Activated CD8-positive, alpha-beta memory T cell treated with anti-CD3 and anti-CD28 coated beads, Interleukin-2, amount 50 U/mL, for 4 hours (primary cell): ENCODE data around the gene CLNK.

Experiments
- DNase-seq: peaks from one replicate; pipeline ENCODE4 v3.0.0-alpha.2; 2020

CLNK gene

DNA sequence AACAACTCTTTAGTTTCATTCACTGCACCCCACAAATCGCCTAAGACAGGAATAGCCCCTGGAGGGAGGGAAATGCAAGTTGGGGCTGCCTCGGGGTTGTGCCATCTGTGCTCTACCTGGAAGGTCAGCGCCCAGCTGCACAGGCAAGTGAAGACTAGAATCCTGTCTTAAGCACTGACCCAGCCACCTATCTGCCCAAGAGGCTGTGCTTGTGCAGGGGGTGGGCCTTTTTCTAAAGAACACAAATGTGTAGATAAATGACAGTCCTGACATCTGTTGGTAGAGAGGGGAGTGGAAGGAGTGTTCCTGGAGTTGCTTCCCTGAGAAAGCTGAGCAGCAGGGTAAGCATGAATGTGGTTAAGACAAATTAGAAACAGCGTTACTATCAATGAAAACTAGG lies 243.1 kb downstream of the CLNK start:
- no peak for DNase-seq

DNA sequence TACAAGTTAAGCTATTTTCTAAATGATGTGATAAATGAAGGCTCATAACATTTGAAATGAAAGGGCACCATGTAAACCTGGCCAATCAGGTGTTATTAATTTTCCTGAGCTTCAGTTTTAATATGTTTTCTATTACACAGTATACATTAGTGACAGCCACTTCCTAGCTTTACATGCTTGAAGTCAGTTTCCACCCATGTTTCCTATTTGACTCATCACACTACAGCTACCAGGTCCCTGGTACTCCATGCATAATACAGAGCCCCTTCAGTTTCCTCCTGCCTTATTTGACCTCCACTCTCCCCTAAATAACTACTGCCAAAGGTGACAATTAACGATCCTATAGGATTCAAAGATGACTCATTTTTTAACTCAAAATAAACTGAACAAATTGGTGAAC lies 245.6 kb downstream of the CLNK start:
- no peak for DNase-seq

DNA sequence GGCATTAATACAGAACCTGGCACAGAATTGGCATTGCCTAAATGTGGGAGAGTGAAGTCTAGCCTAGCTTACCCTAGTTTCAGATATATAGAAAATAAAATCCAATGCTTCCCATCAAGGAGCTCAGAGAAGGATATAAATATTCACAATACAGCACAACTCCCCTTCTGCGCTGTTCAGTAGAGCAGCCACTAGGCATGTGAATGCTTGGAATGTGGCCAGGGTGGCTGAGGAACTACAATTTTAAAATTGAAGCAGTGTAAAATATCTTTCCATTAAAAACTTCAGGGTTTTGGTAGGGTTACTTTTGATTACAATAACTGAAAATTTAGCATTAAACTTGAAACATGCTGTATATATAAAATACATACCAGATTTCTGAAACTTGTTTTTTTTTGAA lies 246.8 kb downstream of the CLNK start:
- DNase-seq: no peak
